H9 (cell line): ENCODE results near the gene TSFM. TPM values are rescaled to one million over a fixed set of nuclear protein-coding genes. Genes with fewer than 3 reads are reported as not detected.
A peak's percentile ranks its signal among the peaks of the same experiment; 100 is the strongest.

Experiments
- DNase-seq: peaks from one replicate; pipeline ENCODE4 v3.0.0-alpha.2; 2017
- H2AFZ ChIP-seq: one replicate; pipeline ENCODE4 v1.6.1; 2013; ENCODE audit warnings: mild to moderate bottlenecking, low read length, control low read depth, moderate library complexity
- H2AK5ac ChIP-seq: 2 replicates; pipeline ENCODE4 v1.6.1; 2013; ENCODE audit warnings: low read length, control low read depth, mixed read lengths; ENCODE audit not compliant: insufficient read length
- H2BK120ac ChIP-seq: one replicate; pipeline ENCODE4 v1.6.1; 2013; ENCODE audit warnings: low read depth, mild to moderate bottlenecking, low read length, control low read depth, inconsistent platforms; ENCODE audit not compliant: poor library complexity, severe bottlenecking
- H2BK12ac ChIP-seq: 2 replicates; pipeline ENCODE4 v1.6.1; 2013; ENCODE audit warnings: low read length, control low read depth, mixed read lengths, low read depth; ENCODE audit not compliant: insufficient read length
- H2BK15ac ChIP-seq: 2 replicates; pipeline ENCODE4 v1.6.1; 2013; ENCODE audit warnings: low read depth, low read length, control low read depth
- H2BK20ac ChIP-seq: one replicate; pipeline ENCODE4 v1.6.1; 2013; ENCODE audit warnings: low read depth, mild to moderate bottlenecking, low read length, control low read depth, inconsistent platforms; ENCODE audit not compliant: poor library complexity, severe bottlenecking
- H2BK5ac ChIP-seq: 2 replicates; pipeline ENCODE4 v1.6.1; 2013; ENCODE audit warnings: low read length, control low read depth, mixed read lengths; ENCODE audit not compliant: insufficient read length
- H3K14ac ChIP-seq: 2 replicates; pipeline ENCODE4 v1.6.1; 2013; ENCODE audit warnings: low read length, control low read depth; ENCODE audit not compliant: insufficient read depth
- H3K18ac ChIP-seq: 2 replicates; pipeline ENCODE4 v1.6.1; 2013; ENCODE audit warnings: low read depth, mild to moderate bottlenecking, mixed read lengths, low read length, control low read depth; ENCODE audit not compliant: insufficient read length
- H3K23ac ChIP-seq: 2 replicates; pipeline ENCODE4 v1.6.1; 2013; ENCODE audit warnings: low read length, control low read depth, mixed read lengths, low read depth; ENCODE audit not compliant: insufficient read length
- H3K23me2 ChIP-seq: 2 replicates; pipeline ENCODE4 v1.6.1; 2013; ENCODE audit warnings: low read depth, mild to moderate bottlenecking, mixed read lengths, low read length, control low read depth; ENCODE audit not compliant: insufficient read length, poor library complexity, severe bottlenecking
- H3K27ac ChIP-seq: 2 replicates; pipeline ENCODE4 v1.5.1; 2013; ENCODE audit warnings: low read length, control low read depth, mixed read lengths, low read depth; ENCODE audit not compliant: insufficient read length
- H3K27me3 ChIP-seq: 2 replicates; pipeline ENCODE4 v1.6.1; 2013; ENCODE audit warnings: low read length, control low read depth, inconsistent platforms; ENCODE audit not compliant: insufficient read depth
- H3K4ac ChIP-seq: 2 replicates; pipeline ENCODE4 v1.6.1; 2013; ENCODE audit warnings: low read depth, mild to moderate bottlenecking, control low read depth, inconsistent platforms, low read length, moderate library complexity
- H3K4me1 ChIP-seq: 2 replicates; pipeline ENCODE4 v1.6.1; 2013; ENCODE audit warnings: low read length, control low read depth, inconsistent platforms; ENCODE audit not compliant: insufficient read depth
- H3K4me2 ChIP-seq: 2 replicates; pipeline ENCODE4 v1.6.1; 2013; ENCODE audit warnings: low read length, control low read depth, mixed read lengths; ENCODE audit not compliant: insufficient read length, insufficient read depth
- H3K56ac ChIP-seq: 2 replicates; pipeline ENCODE4 v1.6.1; 2013; ENCODE audit warnings: low read depth, mild to moderate bottlenecking, mixed read lengths, low read length, control low read depth; ENCODE audit not compliant: insufficient read length
- H3K79me1 ChIP-seq: 2 replicates; pipeline ENCODE4 v1.6.1; 2013; ENCODE audit warnings: low read depth, mild to moderate bottlenecking, moderate library complexity, low read length, control low read depth, inconsistent platforms; ENCODE audit not compliant: insufficient read depth, poor library complexity, severe bottlenecking
- H3K79me2 ChIP-seq: 2 replicates; pipeline ENCODE4 v1.6.1; 2013; ENCODE audit warnings: low read length, control low read depth, inconsistent platforms; ENCODE audit not compliant: insufficient read depth
- H3K9ac ChIP-seq: 2 replicates; pipeline ENCODE4 v1.6.1; 2013; ENCODE audit warnings: low read length, control low read depth, mixed read lengths; ENCODE audit not compliant: insufficient read length; ENCODE audit errors: extremely low read depth
- H3K9me3 ChIP-seq: one replicate; pipeline ENCODE4 v1.6.1; 2013; ENCODE audit warnings: low read depth, low read length, inconsistent platforms; ENCODE audit not compliant: control insufficient read depth
- H3T11ph ChIP-seq: one replicate; pipeline ENCODE4 v1.6.1; 2013; ENCODE audit warnings: mild to moderate bottlenecking, low read length, control low read depth, inconsistent platforms
- H4K20me1 ChIP-seq: one replicate; pipeline ENCODE4 v1.6.1; 2013; ENCODE audit not compliant: control insufficient read depth, insufficient read length, insufficient read depth
- H4K5ac ChIP-seq: 2 replicates; pipeline ENCODE4 v1.6.1; 2013; ENCODE audit warnings: low read depth, mild to moderate bottlenecking, mixed read lengths, low read length, control low read depth; ENCODE audit not compliant: insufficient read length
- H4K8ac ChIP-seq: replicated peaks from 2 replicates; pipeline ENCODE4 v1.6.1; 2013; ENCODE audit warnings: low read length, control low read depth, mixed read lengths, low read depth; ENCODE audit not compliant: insufficient read length
- H4K91ac ChIP-seq: 2 replicates; pipeline ENCODE4 v1.6.1; 2013; ENCODE audit warnings: low read depth, mild to moderate bottlenecking, moderate library complexity, mixed read lengths, low read length, control low read depth; ENCODE audit not compliant: insufficient read length
- H3K27ac Mint-ChIP-seq, 3 experiments: 2 replicates in 2 of 3; 3 replicates in 1 of 3; pipeline ENCODE4 v1.8.0; 2020 to 2021; ENCODE audit warnings: mixed read lengths in 3 of 3, mild to moderate bottlenecking in 1 of 3, moderate library complexity in 1 of 3
- H3K27me3 Mint-ChIP-seq: 2 replicates; pipeline ENCODE4 v1.8.0; 2021; ENCODE audit warnings: low read depth, mild to moderate bottlenecking, moderate library complexity, mixed read lengths
- H3K36me3 Mint-ChIP-seq, 3 experiments: 2 replicates in 2 of 3; 3 replicates in 1 of 3; pipeline ENCODE4 v1.8.0; 2020 to 2021; ENCODE audit warnings: low read depth in 3 of 3, mixed read lengths in 3 of 3; ENCODE audit not compliant: insufficient read depth in 1 of 3
- H3K4me1 Mint-ChIP-seq, 2 experiments: 2 replicates each; pipeline ENCODE4 v1.8.0; 2020; ENCODE audit warnings: mixed read lengths in 2 of 2
- H3K4me3 Mint-ChIP-seq, 2 experiments: 2 replicates in 1 of 2; 3 replicates in 1 of 2; pipeline ENCODE4 v1.8.0; 2020 to 2021; ENCODE audit warnings: mild to moderate bottlenecking in 2 of 2, mixed read lengths in 2 of 2, moderate library complexity in 1 of 2
- H3K9me3 Mint-ChIP-seq, 2 experiments: 2 replicates in 1 of 2; 3 replicates in 1 of 2; pipeline ENCODE4 v1.8.0; 2020; ENCODE audit warnings: mild to moderate bottlenecking in 2 of 2, mixed read lengths in 2 of 2, moderate library complexity in 1 of 2
- WGBS: extraction: QIAGEN DNeasy Blood & Tissue Kit; methylation state at CpG from one replicate; pipeline ENCODE4 v1.1.7; 2013; ENCODE audit warnings: missing lambda C conversion rate, low lambda C conversion rate, mixed read lengths; ENCODE audit not compliant: insufficient read length; ENCODE audit errors: extremely low coverage; 5-methylcytosine and 5-hydroxymethylcytosine counted together
- total RNA-seq: library from RNA; stranded (reverse); gene quantifications from 2 replicates; pipeline ENCODE4 v1.2.1, GENCODE V29; 2021
- TF ChIP-seq, protein P1 (sequence below): fragments of 200-600 bp; sonication (generic); conservative IDR thresholded peaks from 3 replicates; pipeline ENCODE4 v1.8.0; 2021; ENCODE audit warnings: antibody characterized with exemption, mild to moderate bottlenecking

TSFM gene
- total RNA-seq, 1 experiment from 2014 or later: 50.2 TPM

DNA sequence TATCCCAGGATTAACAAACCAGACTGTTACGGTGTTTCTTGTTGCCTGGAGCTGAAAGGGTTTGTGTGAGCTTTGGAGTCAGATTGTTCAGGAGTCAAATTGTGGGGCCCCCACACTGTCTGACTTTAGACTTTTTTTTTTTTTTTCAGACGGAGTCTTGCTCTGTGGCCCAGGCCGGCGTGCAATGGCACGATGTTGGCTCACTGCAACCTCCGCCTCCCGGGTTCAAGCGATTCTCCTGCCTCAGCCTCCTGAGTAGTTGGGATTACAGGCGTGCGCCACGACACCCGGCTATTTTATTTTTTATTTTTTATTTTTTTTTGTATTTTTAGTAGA lies 847 bp downstream of the TSFM start:
- no peak overlapping the region for H2AFZ ChIP-seq
- no peak overlapping the region for H3K56ac ChIP-seq
- no peak overlapping the region for H4K5ac ChIP-seq
- H3K9me3 ChIP-seq: no peaks in the 10 kb centered on the region
- no peak overlapping the region for H3K18ac ChIP-seq
- no peak overlapping the region for H4K8ac ChIP-seq
- peaks cover 4 to 7% of the 10 kb centered on the region in 2 experiments for H3K4me1 Mint-ChIP-seq
- H3K79me2 ChIP-seq: no peaks in the 10 kb centered on the region; the same call in 1 of the 2 replicates
- H3K36me3 Mint-ChIP-seq: peaks cover 19 to 40% (median 28%) of the 10 kb centered on the region in 3 experiments
- H3K14ac ChIP-seq: no peak overlapping the region
- no peaks in the 10 kb centered on the region for H4K20me1 ChIP-seq
- H3K27ac ChIP-seq: no peak overlapping the region
- H3K79me1 ChIP-seq: no peaks in the 10 kb centered on the region
- H3K4me3 Mint-ChIP-seq: peak overlapping the region; percentile 100
- H3K4me2 ChIP-seq: peak overlapping the region; percentile 33
- H3K9ac ChIP-seq: peak overlapping the region; percentile 91
- no peak overlapping the region for H2BK20ac ChIP-seq
- no peaks in the 10 kb centered on the region for H3K27me3 Mint-ChIP-seq
- peaks cover 5% of the 10 kb centered on the region for H3K23me2 ChIP-seq
- H3K23ac ChIP-seq: no peak overlapping the region
- peak overlapping the region in 1 of 3 experiments; percentile 99; a peak in 1 of 7 replicates for H3K27ac Mint-ChIP-seq
- DNase-seq: no peak
- no CpG with 5 or more reads among the region's 12 CpGs for WGBS
- no peak overlapping the region for H4K91ac ChIP-seq
- H2BK5ac ChIP-seq: no peak overlapping the region
- no peak overlapping the region for H2BK12ac ChIP-seq
- TF ChIP-seq, protein P1, sequence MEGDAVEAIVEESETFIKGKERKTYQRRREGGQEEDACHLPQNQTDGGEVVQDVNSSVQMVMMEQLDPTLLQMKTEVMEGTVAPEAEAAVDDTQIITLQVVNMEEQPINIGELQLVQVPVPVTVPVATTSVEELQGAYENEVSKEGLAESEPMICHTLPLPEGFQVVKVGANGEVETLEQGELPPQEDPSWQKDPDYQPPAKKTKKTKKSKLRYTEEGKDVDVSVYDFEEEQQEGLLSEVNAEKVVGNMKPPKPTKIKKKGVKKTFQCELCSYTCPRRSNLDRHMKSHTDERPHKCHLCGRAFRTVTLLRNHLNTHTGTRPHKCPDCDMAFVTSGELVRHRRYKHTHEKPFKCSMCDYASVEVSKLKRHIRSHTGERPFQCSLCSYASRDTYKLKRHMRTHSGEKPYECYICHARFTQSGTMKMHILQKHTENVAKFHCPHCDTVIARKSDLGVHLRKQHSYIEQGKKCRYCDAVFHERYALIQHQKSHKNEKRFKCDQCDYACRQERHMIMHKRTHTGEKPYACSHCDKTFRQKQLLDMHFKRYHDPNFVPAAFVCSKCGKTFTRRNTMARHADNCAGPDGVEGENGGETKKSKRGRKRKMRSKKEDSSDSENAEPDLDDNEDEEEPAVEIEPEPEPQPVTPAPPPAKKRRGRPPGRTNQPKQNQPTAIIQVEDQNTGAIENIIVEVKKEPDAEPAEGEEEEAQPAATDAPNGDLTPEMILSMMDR: no peak
- H2AK5ac ChIP-seq: no peak overlapping the region
- H2BK15ac ChIP-seq: no peak overlapping the region
- H2BK120ac ChIP-seq: no peak overlapping the region
- H3K27me3 ChIP-seq: no peaks in the 10 kb centered on the region
- no peak overlapping the region for H3T11ph ChIP-seq
- H3K4ac ChIP-seq: no peak overlapping the region
- H3K4me1 ChIP-seq: no peaks in the 10 kb centered on the region
- peaks cover 0 to 3% of the 10 kb centered on the region in 2 experiments; a peak in 2 of 5 replicates for H3K9me3 Mint-ChIP-seq
